Measurements from ENCODE around the gene IPCEF1. TPM values are rescaled to one million over a fixed set of nuclear protein-coding genes. Genes with fewer than 3 reads are reported as not detected.

IPCEF1 gene
- polyA plus RNA-seq, 3 donors = 14.7 to 29.7 (median 16.5) TPM

- WGBS (ENCODE audit: insufficient coverage) = no CpG with 5 or more reads among the region's 3 CpGs
- no peak for TF ChIP-seq CTCF (IDR thresholded peaks at IDR 0.05)
- no peaks in the 10 kb centered on the region for H4K20me1 ChIP-seq (ENCODE audit: insufficient read depth, low read length)
- H2AFZ ChIP-seq (ENCODE audit: insufficient read depth, low read depth, low read length, poor library complexity, severe bottlenecking) = no peak overlapping the region
- Mint-ChIP-seq H3K27me3 (ENCODE audit: low read depth in 3 of 3) (peaks cover 0 to 4% (median 2%) of the 10 kb centered on the region in 3 donors), H3K36me3 (no peaks in the 10 kb centered on the region), H3K4me3 (no peak overlapping the region), H3K4me1 (peaks cover 14% of the 10 kb centered on the region), H3K9me3 (peaks cover 0 to 10% (median 2%) of the 10 kb centered on the region in 7 donors), H3K27ac (no peak overlapping the region)
- no peaks in the 10 kb centered on the region for H3K36me3 ChIP-seq (replicated peaks in 1 of 2; ENCODE audit: control insufficient read depth in 1 of 2, insufficient read depth in 2 of 2, low read length in 2 of 2)
- H3K9me3 ChIP-seq (replicated peaks in 1 of 2; ENCODE audit: control insufficient read depth in 1 of 2, insufficient read depth in 1 of 2, low read length in 2 of 2) = peaks cover 0 to 5% of the 10 kb centered on the region in 2 donors
- H3K4me1 ChIP-seq (ENCODE audit: control insufficient read depth in 1 of 2, insufficient read depth in 2 of 2, low read length in 2 of 2) = peaks cover 10 to 12% of the 10 kb centered on the region in 2 donors
- no peaks in the 10 kb centered on the region for H3K27me3 ChIP-seq (ENCODE audit: control insufficient read depth in 2 of 2, insufficient read depth in 2 of 2, low read length in 2 of 2)
- no peak overlapping the region for H3K27ac ChIP-seq (ENCODE audit: low read depth in 1 of 2, low read length in 2 of 2)
- intact Hi-C loops (cut with micrococcal nuclease) = no loop called here
- H3K79me2 ChIP-seq (ENCODE audit: insufficient read depth, low read length) = no peaks in the 10 kb centered on the region
- no peak overlapping the region for H3K9ac ChIP-seq (ENCODE audit: insufficient read depth, low read length, poor library complexity, severe bottlenecking)
- no peak overlapping the region for H3K4me3 ChIP-seq (replicated peaks in 1 of 3; ENCODE audit: low read depth in 2 of 3, low read length in 3 of 3)
- DNase-seq = no peak
- no peak overlapping the region for H3K4me2 ChIP-seq (replicated peaks; ENCODE audit: extremely low read depth, low read length, poor library complexity, severe bottlenecking)
Observed at GRCh38 chr6:154379585-154379984, 23.0 kb upstream of the IPCEF1 start.

GRCh38 chr6:154378518-154378917 is 21.9 kb upstream of the IPCEF1 start:
- Histone ChIP-seq H3K27ac (ENCODE audit: low read depth in 1 of 2, low read length in 2 of 2) (no peak overlapping the region), H3K36me3 (replicated peaks in 1 of 2; ENCODE audit: control insufficient read depth in 1 of 2, insufficient read depth in 2 of 2, low read length in 2 of 2) (no peaks in the 10 kb centered on the region), H4K20me1 (ENCODE audit: insufficient read depth, low read length) (no peaks in the 10 kb centered on the region), H3K4me3 (replicated peaks in 1 of 3; ENCODE audit: low read depth in 2 of 3, low read length in 3 of 3) (no peak overlapping the region), H3K4me2 (replicated peaks; ENCODE audit: extremely low read depth, low read length, poor library complexity, severe bottlenecking) (no peak overlapping the region), H3K9ac (ENCODE audit: insufficient read depth, low read length, poor library complexity, severe bottlenecking) (no peak overlapping the region), H3K9me3 (replicated peaks in 1 of 2; ENCODE audit: control insufficient read depth in 1 of 2, insufficient read depth in 1 of 2, low read length in 2 of 2) (peaks cover 0 to 5% of the 10 kb centered on the region in 2 donors), H3K79me2 (ENCODE audit: insufficient read depth, low read length) (no peaks in the 10 kb centered on the region), H3K27me3 (ENCODE audit: control insufficient read depth in 2 of 2, insufficient read depth in 2 of 2, low read length in 2 of 2) (no peaks in the 10 kb centered on the region), H3K4me1 (ENCODE audit: control insufficient read depth in 1 of 2, insufficient read depth in 2 of 2, low read length in 2 of 2) (peaks cover 10 to 12% of the 10 kb centered on the region in 2 donors), H2AFZ (ENCODE audit: insufficient read depth, low read depth, low read length, poor library complexity, severe bottlenecking) (no peak overlapping the region)
- DNase-seq = no peak
- H3K27ac Mint-ChIP-seq = peak overlapping the region in 1 of 7 donors; percentile 18
- intact Hi-C loops (cut with micrococcal nuclease) = no loop called here
- no peak overlapping the region for H3K4me3 Mint-ChIP-seq
- H3K4me1 Mint-ChIP-seq = peaks cover 14% of the 10 kb centered on the region
- no peaks in the 10 kb centered on the region for H3K36me3 Mint-ChIP-seq
- WGBS (ENCODE audit: insufficient coverage) = no CpG with 5 or more reads among the region's 2 CpGs
- no peak for TF ChIP-seq CTCF (IDR thresholded peaks at IDR 0.05)
- H3K9me3 Mint-ChIP-seq = peaks cover 0 to 9% (median 2%) of the 10 kb centered on the region in 7 donors
- H3K27me3 Mint-ChIP-seq (ENCODE audit: low read depth in 3 of 3) = peaks cover 0 to 4% (median 2%) of the 10 kb centered on the region in 3 donors

Measured in CD14-positive monocyte (primary cell).